GM18858 (cell line): ENCODE measurements around the gene ZC3H14.
"Not testable (repeated sequence)": the region's sequence is repeated elsewhere in the genome, so short reads cannot be mapped to it uniquely, and the experiment has no call there.

Source experiments
- ATAC-seq: cut with Tn5 transposase; IDR thresholded peaks from one replicate; pipeline ENCODE4 v1.9.1; 2021; ENCODE audit not compliant: unreplicated experiment

ZC3H14 gene, protein sequence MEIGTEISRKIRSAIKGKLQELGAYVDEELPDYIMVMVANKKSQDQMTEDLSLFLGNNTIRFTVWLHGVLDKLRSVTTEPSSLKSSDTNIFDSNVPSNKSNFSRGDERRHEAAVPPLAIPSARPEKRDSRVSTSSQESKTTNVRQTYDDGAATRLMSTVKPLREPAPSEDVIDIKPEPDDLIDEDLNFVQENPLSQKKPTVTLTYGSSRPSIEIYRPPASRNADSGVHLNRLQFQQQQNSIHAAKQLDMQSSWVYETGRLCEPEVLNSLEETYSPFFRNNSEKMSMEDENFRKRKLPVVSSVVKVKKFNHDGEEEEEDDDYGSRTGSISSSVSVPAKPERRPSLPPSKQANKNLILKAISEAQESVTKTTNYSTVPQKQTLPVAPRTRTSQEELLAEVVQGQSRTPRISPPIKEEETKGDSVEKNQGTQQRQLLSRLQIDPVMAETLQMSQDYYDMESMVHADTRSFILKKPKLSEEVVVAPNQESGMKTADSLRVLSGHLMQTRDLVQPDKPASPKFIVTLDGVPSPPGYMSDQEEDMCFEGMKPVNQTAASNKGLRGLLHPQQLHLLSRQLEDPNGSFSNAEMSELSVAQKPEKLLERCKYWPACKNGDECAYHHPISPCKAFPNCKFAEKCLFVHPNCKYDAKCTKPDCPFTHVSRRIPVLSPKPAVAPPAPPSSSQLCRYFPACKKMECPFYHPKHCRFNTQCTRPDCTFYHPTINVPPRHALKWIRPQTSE

DNA sequence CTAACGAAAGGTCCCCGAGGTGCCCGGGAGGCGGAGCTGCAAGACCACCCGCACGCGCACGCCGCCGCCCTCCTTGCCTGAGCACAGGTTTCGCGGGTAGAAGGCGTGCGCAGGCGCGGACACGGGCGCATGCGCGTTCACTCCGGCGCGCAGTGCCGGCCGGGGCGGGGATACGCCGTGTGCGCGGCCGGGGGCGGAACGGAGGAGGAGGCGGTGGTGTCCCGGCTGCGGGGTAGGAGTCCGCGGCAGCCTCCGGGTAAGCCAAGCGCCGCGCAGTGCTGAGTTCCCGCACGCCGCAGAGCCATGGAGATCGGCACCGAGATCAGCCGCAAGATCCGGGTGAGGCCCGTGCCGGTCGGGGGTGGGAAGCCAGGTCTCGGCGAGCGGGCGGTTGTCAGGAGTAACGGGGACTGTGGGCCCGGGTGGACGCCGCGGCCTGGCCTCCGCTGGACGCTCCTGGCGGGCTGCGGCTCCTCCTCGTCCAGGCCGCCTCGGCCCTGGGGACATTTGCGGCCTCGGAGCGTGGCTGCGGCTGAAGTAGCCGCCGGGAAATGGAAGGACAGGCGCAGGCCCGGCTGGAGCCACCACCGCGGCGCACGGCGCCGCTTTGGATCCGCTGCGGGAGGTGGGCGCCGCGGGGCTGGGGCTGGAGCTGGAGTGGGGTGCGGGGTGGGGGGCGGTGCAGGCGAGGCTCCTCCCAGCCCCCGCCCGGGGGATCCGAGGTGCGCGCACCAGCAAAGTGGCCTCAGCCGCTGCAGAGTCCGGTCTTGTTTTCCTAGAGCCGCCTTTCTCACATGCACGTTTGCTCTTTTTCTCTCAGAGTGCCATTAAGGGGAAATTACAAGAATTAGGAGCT lies at the start of gene ZC3H14:
Gene ZC3H14 (plus strand): TSS at position 207 of the 856 bp plus-strand sequence. CDS start 97 bp downstream, at position 304.
- peak; percentile 87 for ATAC-seq

DNA sequence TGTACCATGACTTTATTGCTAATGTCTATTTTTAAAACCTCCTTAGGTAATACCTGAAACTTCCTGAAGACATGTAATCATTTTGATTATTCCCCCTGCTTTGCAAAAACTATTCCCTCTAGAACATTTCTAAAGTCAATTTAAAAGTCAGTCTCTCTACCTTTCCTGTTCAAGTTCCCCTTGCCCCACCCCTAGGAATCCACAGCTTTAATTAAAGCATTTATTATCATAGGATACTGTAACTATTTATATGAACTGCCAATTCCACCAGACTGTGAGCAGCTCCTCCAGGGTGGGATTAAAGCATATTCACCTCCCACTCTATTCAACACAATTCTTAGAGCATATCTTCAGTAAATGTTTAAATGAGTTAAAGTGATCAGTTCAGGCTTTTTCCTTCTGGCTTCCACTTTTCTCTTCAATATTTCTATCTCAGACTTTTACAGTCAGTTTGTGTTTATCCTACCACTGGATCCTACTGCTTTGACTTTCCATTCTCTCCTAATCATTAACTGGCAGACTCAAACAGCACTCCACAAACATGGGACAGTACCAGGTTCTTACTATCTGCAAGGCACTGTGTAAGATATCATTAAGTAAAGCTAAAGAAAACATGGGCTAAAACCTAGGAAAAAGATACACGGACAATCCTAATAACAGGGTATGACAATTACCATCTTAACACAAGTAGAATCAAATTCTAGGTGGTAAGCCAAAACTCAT lies 47.2 kb upstream of the ZC3H14 start:
- no peak for ATAC-seq

DNA sequence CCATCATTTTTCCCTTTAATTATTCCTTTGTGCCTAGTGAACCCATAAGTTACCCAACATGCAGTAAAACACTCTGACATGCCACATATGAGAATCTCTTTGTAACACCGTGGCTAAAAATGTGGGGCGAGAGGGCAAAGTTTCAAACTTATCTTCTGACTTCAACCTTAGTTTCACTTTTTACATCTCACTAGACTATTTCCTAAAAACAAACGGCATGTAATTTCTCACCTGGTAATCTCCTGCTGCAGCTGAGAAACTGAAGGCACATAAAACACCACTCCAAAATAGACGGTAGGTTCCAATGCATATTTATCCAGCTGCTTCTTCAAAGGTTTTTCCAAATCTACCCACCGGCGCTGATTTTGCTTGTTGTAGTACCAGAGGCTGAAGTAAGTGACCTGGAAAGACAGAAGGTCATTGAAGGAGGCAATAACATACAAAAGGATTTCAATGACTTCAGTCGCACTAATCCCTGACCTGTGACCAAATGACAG lies 45.9 kb upstream of the ZC3H14 start:
- ATAC-seq = no peak

DNA sequence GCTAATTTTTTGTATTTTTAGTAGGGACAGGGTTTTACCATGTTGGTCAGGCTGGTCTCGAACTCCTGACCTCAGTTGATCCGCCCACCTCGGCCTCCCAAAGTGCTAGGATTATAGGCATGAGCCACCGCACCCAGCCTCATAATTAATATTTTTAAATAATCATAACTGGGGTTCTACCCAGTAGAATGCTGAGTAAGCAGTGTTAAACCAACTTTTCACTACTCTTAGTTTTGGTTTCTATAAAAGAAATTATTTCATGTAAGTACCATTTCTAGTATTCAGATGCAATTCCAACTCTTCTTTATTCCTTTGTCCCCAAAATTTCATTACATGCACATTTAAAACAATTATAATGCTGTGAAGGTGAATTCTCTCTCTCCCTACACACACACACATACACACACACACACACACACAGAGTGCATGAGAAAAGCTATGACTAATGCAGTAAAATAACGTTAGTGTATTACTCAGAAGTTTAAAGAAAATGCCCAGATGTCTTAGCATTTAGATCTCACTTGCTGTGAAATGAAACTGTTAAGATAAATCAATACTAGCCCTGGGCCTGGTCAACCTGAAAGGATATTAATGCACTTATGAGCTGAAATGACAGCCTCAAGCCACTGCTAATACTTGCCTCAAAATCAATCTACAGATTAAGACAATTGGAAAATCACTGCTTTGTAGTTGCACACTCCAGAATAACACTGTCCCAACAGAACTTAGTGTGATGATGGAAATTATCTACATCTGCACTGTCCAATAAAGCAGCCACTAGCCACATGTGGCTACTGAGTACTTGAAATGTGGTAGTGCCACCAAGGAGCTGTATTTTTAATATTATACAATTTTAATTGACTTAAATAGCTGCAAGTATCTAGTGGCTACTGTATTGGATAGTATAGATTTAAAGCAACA lies 44.0 kb upstream of the ZC3H14 start:
- ATAC-seq = no peak

DNA sequence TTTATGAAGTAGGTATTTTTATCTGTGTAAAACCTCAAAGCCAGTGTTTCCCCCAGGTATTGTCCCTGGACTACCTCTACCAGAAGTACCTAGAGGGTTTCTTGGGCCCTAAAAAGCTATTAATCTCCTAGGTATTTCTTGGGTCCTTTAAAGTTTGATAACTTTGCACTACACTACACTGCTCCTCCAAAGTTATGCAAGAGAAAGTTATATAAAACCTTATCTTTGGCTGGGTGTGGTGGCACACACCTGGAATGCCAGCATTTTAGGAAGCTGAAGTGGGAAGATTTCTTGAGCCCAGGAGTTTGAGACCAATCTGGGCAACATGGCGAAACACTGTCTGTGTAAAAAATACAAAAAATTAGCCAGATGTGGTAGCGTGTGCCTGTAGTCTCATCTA lies 42.9 kb upstream of the ZC3H14 start:
- no peak for ATAC-seq

DNA sequence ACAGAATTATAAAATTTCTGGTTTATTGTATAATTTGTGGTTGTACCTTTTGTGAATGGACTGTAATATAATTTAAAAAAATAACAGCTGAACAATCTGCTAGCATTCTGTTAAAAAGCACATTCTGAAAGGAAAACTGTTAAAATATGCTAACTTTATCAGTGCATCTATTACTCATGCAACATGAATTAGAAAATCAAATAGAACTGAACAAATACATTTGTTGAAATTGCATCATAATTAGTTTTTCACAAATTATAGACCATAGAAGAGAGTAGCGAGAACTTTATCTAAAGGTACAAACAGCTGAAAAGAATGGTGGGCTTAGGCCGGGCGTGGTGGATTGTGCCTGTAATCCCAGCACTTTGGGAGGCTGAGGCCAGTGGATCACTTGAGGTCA lies 41.0 kb upstream of the ZC3H14 start:
- no peak for ATAC-seq

DNA sequence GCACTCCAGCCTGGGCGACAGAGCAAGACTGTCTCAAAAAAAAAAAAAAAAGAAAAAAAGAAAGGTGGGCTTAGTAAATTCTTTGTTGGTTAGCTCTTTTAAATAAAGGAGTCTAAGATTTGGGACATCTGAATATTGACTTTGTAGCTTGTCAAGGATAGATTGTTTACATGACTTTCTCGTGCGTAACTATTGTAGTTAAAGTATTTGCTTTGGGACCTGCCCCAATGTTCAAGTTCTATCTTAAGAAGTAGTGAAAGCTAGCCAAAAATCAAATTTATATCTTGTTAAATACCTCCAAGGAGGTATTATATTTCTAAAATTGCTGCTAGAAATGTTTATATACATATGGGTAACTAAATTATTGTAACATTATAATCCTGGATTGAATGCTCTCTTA lies 40.4 kb upstream of the ZC3H14 start:
- ATAC-seq = no peak

DNA sequence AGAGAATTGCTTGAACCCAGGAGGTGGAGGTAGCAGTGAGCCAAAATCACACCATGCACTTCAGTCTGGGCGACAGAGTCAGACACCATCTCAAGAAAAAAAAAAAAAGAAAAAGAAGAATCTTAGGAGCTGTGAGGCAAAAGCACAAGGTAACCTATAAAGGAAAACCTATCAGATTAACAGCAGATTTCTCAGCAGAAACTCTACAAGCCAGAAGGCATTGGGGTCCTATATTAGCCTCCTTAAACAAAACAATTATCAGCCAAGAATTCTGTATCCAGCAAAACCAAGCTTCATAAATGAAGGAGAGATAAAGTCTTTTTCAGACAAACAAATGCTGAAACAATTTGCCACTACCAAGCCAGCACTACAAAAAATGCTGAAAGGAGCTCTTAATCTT lies 32.9 kb upstream of the ZC3H14 start:
- ATAC-seq = not testable (repeated sequence)

DNA sequence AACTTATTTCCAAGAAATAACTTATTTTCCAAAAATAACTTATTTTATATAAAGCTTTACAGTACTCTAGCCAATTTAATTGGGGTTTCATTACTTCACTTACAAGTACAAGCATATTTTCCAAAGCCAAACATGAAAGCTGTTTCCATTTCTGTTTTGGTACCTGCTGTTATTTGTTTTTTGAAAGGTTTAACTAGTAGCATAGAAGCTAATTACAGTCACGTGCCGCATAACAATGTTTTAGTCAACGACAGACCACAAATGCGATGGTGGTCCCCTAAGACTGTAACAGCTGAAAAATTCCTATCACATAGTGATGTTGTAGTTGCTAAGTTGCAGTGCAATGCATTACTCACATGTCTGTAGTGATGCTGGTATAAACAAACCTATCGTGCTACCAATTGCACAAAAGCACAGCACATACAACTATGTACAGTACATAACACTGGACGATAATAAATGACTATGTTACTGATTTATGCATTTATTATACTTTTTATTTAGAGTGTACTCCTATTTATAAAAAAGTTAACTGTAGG lies 29.7 kb upstream of the ZC3H14 start:
- no peak for ATAC-seq

DNA sequence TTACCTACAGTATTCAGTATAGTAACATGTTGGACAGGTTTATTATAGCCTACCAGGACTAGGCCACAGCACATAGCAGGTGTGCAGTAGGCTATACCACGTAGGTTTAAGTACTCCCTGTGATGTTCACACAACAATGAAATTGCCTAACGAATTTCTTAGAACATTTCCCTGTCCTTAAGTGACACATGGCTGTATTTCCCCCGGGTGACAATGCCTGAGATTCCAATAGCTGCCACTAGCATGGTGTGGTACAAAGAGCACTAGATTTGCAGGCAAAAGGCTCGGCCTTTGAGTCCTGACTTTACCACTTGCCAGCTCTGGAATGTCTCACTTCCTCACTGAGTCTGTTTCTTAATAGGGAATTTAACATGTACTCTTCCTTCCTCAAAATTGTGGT lies 27.7 kb upstream of the ZC3H14 start:
- no peak for ATAC-seq

DNA sequence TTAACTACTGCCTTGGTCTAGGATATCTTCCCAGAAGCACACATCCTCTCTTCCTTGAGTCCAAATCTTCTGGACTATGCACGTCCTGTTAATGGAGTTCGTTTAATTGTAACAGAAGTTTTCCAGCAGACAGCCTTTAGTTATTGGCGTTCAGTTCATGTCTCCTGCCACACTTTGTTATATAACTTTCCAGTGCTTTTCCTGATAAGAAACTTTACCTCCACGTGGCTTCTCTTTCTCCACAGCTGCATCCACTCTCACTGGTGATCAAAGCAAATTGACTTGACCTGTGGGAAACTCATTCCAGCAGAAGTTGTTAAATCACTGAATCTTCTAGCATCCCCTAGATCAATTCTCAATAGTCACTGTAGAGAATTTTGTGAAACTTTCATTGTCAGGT lies 27.0 kb upstream of the ZC3H14 start:
- ATAC-seq = no peak

DNA sequence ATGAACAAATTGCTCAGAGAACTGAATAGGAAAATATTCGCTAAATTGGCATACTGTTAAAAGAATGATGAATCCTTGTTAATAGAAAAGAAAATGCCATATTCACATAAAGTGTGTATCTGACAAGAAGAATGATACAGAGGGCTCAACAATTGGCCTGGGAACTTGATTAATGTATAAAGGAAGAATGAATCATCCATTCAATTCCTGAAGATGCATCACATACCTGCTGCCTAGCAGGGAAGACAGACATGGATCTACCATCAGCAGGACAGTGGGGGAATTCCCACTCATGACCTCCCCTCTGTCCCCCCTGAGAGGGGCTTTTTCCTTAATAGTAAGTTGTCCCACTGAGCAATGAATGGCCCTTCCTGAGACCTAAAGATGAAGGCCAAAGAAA lies 21.5 kb upstream of the ZC3H14 start:
- no peak for ATAC-seq

DNA sequence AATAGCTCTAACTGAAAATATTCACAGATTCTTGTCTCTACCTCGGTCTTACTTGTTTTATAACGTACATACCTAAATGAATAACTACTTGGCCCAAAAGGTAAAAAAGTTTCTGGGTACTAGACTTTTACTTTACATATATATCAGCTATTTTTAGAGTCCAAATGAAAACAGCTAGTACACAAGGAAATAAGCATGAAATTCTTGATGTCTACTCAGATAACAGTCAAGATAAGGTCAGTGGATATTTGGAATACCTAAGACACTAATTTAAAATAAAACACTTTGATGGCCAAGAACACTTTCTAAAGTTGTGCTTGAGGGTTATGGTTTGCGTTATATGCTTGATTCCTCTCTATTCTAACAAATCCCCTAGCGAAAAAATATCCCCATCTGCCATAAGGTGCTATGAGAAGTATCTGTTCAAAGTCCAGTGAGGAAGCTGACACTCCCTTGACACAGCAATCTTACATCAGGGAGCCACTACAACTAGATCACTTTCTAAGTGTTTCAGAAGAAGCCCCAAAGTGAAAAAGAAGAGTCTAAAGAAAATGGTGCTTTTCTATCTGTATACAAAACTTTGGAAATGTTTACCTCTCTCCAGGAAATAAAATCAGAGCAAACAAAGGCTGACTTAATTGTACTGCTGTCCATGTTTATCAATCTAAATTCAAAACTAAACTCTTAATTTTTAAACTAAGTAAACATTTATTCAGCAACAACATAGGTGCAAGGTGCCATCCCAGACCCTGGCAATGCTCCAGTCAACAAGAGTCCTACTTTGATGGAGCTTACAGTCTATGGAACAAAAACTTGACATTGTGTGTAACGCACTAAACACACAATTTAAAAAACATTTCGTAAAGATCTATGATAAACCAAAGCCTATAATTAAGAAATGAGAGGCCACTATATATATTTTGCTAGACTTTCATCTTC lies 19.7 kb upstream of the ZC3H14 start:
- ATAC-seq = no peak

DNA sequence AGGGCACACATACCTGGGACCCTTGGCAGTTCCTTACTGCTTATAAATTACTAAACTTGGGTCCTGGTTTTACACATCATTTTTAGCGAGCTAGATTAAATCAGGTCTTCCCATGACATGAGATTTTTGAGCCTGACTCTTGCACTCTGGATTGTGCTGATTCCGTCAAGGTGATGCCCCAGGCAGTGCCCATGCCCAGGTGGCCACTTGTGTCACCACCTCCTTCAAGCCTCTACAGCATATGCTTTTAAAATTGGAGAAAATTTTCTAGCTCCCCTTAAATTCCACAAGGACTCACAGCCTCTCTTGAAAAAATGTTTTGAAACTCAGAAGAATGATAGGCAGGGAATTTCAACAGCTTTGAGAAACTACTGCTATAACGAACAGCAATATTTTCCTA lies 17.6 kb upstream of the ZC3H14 start:
- no peak for ATAC-seq

DNA sequence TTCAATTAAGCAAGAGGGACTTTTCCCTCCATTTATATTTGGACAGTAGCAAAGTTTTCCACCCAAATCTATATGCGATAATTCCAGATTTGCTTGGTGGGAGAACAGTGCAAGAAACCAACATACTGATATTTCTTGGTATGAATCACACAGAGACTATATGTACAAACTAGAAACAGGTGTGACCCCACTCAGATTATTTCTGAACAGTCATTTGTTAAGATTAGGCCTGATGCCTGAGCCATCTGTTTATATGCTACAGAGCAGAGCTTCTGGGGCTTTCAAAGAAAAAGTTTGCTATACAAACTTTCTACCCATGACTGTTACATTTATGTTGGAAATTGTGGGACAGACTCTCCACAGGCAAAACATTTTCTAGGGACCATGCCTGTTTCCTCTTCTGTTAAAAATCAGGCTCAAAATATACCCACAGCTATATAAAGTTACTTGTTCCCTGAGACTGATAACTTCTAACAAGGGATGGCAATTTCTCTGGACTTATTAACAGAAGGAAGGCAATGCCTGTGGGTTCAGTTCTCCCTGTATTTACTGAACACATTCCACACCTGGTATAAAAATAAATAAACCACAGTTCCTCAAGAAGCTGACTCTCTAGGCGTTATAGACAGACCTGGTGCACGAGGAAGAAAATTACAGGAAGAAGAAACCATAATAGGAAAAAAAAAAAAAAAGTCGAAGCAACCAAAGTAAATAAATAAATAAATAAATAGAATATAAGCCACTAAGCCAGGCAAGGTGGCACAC lies 16.0 kb upstream of the ZC3H14 start:
- ATAC-seq = no peak

DNA sequence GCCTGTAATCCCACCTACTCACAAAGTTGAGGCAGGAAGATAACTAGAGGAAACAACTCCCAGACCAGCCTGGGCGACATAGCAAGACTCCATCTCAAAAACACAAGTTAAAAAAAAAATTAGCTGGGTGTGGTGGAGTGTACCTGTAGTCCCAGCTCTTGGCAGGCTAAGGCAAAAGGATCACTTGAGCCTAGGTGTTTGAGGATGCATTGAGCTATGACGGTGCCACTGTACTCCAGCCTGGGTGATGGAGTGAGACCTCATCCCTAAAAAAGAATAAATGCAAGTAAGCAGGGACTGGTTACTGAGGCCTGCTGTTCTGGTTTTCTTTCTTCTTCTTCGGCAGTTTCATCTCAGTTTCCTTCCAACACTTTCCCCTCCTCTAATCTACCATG lies 15.5 kb upstream of the ZC3H14 start:
- no peak for ATAC-seq

DNA sequence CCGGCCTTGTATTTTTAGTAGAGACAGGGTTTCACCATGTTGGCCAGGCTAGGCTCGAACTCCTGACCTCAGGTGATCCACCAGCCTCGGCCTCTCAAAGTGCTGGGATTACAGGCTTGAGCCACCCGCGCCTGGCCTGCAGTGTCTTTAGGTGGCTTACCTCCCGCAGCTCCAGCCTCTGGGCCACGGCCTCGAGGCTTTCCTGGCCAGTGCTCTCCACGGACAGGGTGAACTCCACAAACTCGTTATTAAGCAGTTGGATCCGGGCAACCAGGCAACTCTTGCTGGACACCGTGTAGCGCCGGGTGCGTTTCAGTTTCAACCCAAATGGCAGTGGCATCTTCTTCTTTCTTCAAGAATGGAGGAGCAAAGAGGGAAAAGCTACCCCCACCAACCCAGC lies 12.8 kb upstream of the ZC3H14 start:
- no peak for ATAC-seq
